H1 (cell line): ENCODE data around the gene HOTAIR. TPM values are rescaled to one million over a fixed set of nuclear protein-coding genes. Genes with fewer than 3 reads are reported as not detected.

Experiments used
- CTCF ChIA-PET: fragments of 300-600 bp; sonication (Branson Sonifier 250); formaldehyde crosslinking; loops from one replicate; lab custom pipeline; 2021; ENCODE audit not compliant: partially characterized antibody; lab: Charles Lee
- POLR2A ChIA-PET: fragments of 300-600 bp; sonication (Branson Sonifier 250); formaldehyde crosslinking; loops from one replicate; lab custom pipeline; 2021; ENCODE audit warnings: inconsistent platforms; ENCODE audit not compliant: partially characterized antibody; lab: Charles Lee
- DNase-seq, 2 experiments: peaks; one replicate each; pipeline versions ENCODE4 v3.0.0 to v3.0.0-alpha.2; 2010 to 2022; ENCODE audit warnings: low spot score in 2 of 2, low read depth in 1 of 2, mixed read lengths in 1 of 2
- FAIRE-seq: peaks from 2 replicates; lab custom pipeline; 2011; peaks lifted over from hg19 to GRCh38; lab: Jason Lieb, UNC
- H2AFZ ChIP-seq: 2 replicates; pipeline ENCODE4 v1.8.1; 2012; ENCODE audit warnings: low read length, inconsistent platforms
- H2AK5ac ChIP-seq: 2 replicates; pipeline ENCODE4 v1.6.1; 2013; ENCODE audit warnings: low read depth, low read length
- H2BK120ac ChIP-seq: replicated peaks from 2 replicates; pipeline ENCODE3; 2013; ENCODE audit warnings: low read depth, low read length, inconsistent platforms
- H2BK12ac ChIP-seq: 2 replicates; pipeline ENCODE4 v1.6.1; 2013; ENCODE audit warnings: low read depth, low read length
- H2BK15ac ChIP-seq: 2 replicates; pipeline ENCODE4 v1.6.1; 2013; ENCODE audit warnings: low read length
- H2BK20ac ChIP-seq: 2 replicates; pipeline ENCODE4 v1.6.1; 2013; ENCODE audit warnings: low read length
- H2BK5ac ChIP-seq: 2 replicates; pipeline ENCODE4 v1.6.1; 2013; ENCODE audit warnings: low read depth, low read length
- H3K14ac ChIP-seq: 2 replicates; pipeline ENCODE4 v1.6.1; 2013; ENCODE audit warnings: inconsistent platforms; ENCODE audit not compliant: insufficient read length
- H3K18ac ChIP-seq: 2 replicates; pipeline ENCODE4 v1.6.1; 2013; ENCODE audit warnings: low read length; ENCODE audit errors: extremely low read depth
- H3K23ac ChIP-seq: 2 replicates; pipeline ENCODE4 v1.6.1; 2013; ENCODE audit warnings: inconsistent platforms; ENCODE audit not compliant: insufficient read length
- H3K23me2 ChIP-seq: 2 replicates; pipeline ENCODE4 v1.6.1; 2013; ENCODE audit warnings: low read depth, low read length
- H3K27ac ChIP-seq: 2 replicates; pipeline ENCODE4 v1.6.1; 2011; ENCODE audit warnings: low read depth, low read length, inconsistent platforms
- H3K27me3 ChIP-seq, 4 experiments: replicated peaks in 1 of 4; 1 replicate in 1 of 4; 2 replicates in 3 of 4; pipeline versions ENCODE4 v1.6.1 to v1.8.1; 2011 to 2013; ENCODE audit warnings: low read length in 3 of 4, mild to moderate bottlenecking in 3 of 4, inconsistent platforms in 2 of 4, mixed read lengths in 2 of 4, moderate library complexity in 1 of 4; ENCODE audit not compliant: control insufficient read depth in 3 of 4, insufficient read depth in 3 of 4; ENCODE audit errors: extremely low read depth in 1 of 4
- H3K36me3 ChIP-seq, 4 experiments: 2 replicates each; pipeline versions ENCODE4 v1.6.1 to v1.8.1; 2011 to 2013; ENCODE audit warnings: mild to moderate bottlenecking in 4 of 4, low read length in 3 of 4, moderate library complexity in 2 of 4, control low read depth in 1 of 4, inconsistent platforms in 1 of 4; ENCODE audit not compliant: insufficient read depth in 4 of 4, control insufficient read depth in 2 of 4
- H3K4ac ChIP-seq: replicated peaks from 2 replicates; pipeline ENCODE3; 2013; ENCODE audit warnings: low read length, low read depth, mixed read lengths, inconsistent platforms; ENCODE audit not compliant: insufficient read length
- H3K4me1 ChIP-seq, 4 experiments: replicated peaks in 1 of 4; 1 replicate in 1 of 4; 2 replicates in 3 of 4; pipeline versions ENCODE4 v1.6.1 to v1.8.1; 2011 to 2013; ENCODE audit warnings: low read length in 3 of 4, inconsistent platforms in 2 of 4, mixed read lengths in 1 of 4; ENCODE audit not compliant: insufficient read depth in 4 of 4, control insufficient read depth in 3 of 4
- H3K4me2 ChIP-seq, 2 experiments: 2 replicates each; pipeline versions ENCODE4 v1.6.1 to v1.8.1; 2011 to 2013; ENCODE audit warnings: low read depth in 2 of 2, low read length in 2 of 2, control low read depth in 1 of 2, inconsistent platforms in 1 of 2, mild to moderate bottlenecking in 1 of 2; ENCODE audit not compliant: insufficient read depth in 1 of 2
- H3K4me3 ChIP-seq, 4 experiments: fragments of 200-600, 300-600 bp in 1 of 4; sonication (generic), shearing (Covaris generic), sonication (Bioruptor Twin) in 1 of 4; 2 replicates each; pipeline versions ENCODE4 v1.5.1 to v1.8.1; 2011 to 2016; ENCODE audit warnings: low read length in 4 of 4, low read depth in 3 of 4, control low read depth in 2 of 4, inconsistent platforms in 2 of 4, mild to moderate bottlenecking in 2 of 4, mixed read lengths in 1 of 4, moderate library complexity in 1 of 4; ENCODE audit not compliant: insufficient read depth in 2 of 4; ENCODE audit errors: extremely low read depth in 1 of 4
- H3K56ac ChIP-seq: replicated peaks from 2 replicates; pipeline ENCODE3; 2013; ENCODE audit warnings: low read depth, mild to moderate bottlenecking, mixed read lengths, low read length, inconsistent platforms; ENCODE audit not compliant: insufficient read length
- H3K79me1 ChIP-seq: 2 replicates; pipeline ENCODE4 v1.6.1; 2013; ENCODE audit warnings: low read depth, low read length, control low read depth
- H3K79me2 ChIP-seq, 2 experiments: 2 replicates each; pipeline versions ENCODE4 v1.6.1 to v1.8.1; 2012 to 2013; ENCODE audit warnings: low read length in 2 of 2, mild to moderate bottlenecking in 2 of 2, inconsistent platforms in 1 of 2; ENCODE audit not compliant: insufficient read depth in 2 of 2, control insufficient read depth in 1 of 2
- H3K9ac ChIP-seq, 4 experiments: replicated peaks in 1 of 4; 1 replicate in 1 of 4; 2 replicates in 3 of 4; pipeline versions ENCODE4 v1.6.1 to v1.8.1; 2011 to 2013; ENCODE audit warnings: low read depth in 3 of 4, low read length in 3 of 4, control low read depth in 2 of 4, mild to moderate bottlenecking in 2 of 4, moderate library complexity in 2 of 4, inconsistent platforms in 1 of 4; ENCODE audit errors: extremely low read depth in 1 of 4
- H3K9me3 ChIP-seq, 2 experiments: 2 replicates each; pipeline versions ENCODE4 v1.6.1 to v1.8.1; 2012 to 2013; ENCODE audit warnings: mild to moderate bottlenecking in 2 of 2, moderate library complexity in 2 of 2, control low read depth in 1 of 2, inconsistent platforms in 1 of 2, low read depth in 1 of 2, low read length in 1 of 2, mixed read lengths in 1 of 2; ENCODE audit not compliant: insufficient read depth in 2 of 2
- H4K20me1 ChIP-seq, 2 experiments: replicated peaks in 1 of 2; 2 replicates each; pipeline versions ENCODE3 to v1.8.1; 2011 to 2013; ENCODE audit warnings: inconsistent platforms in 2 of 2, low read length in 2 of 2, mild to moderate bottlenecking in 1 of 2; ENCODE audit not compliant: insufficient read depth in 2 of 2, control insufficient read depth in 1 of 2
- H4K5ac ChIP-seq: 2 replicates; pipeline ENCODE4 v1.6.1; 2013; ENCODE audit warnings: low read length, low read depth, mixed read lengths, inconsistent platforms; ENCODE audit not compliant: insufficient read length
- H4K8ac ChIP-seq: 2 replicates; pipeline ENCODE4 v1.8.0; 2013; ENCODE audit warnings: mild to moderate bottlenecking, moderate library complexity, low read length, inconsistent platforms; ENCODE audit not compliant: insufficient read depth; ENCODE audit errors: extremely low read depth
- H4K91ac ChIP-seq: replicated peaks from 2 replicates; pipeline ENCODE3; 2013; ENCODE audit warnings: low read length, mixed read lengths, inconsistent platforms; ENCODE audit not compliant: insufficient read length
- BACH1 ChIP-seq: IDR thresholded peaks from 2 replicates; pipeline ENCODE4 v1.6.1; 2012; ENCODE audit warnings: low read length, improper control_type of control experiment
- CBX8 ChIP-seq: fragments of 300-800, 300-1000 bp; sonication (generic); IDR thresholded peaks from 2 replicates; pipeline ENCODE4 v1.7.1; 2016; ENCODE audit warnings: low read depth, low read length, borderline replicate concordance
- CTBP2 ChIP-seq: IDR thresholded peaks from 2 replicates; pipeline ENCODE4 v1.7.0; 2011; ENCODE audit warnings: borderline replicate concordance, mild to moderate bottlenecking, moderate library complexity, mixed read lengths, low read length; ENCODE audit not compliant: insufficient read depth, insufficient read length
- EZH2 ChIP-seq: fragments of 200-600 bp; sonication (generic); IDR thresholded peaks from 2 replicates; pipeline ENCODE4 v1.7.1; 2012; ENCODE audit warnings: low read depth, mild to moderate bottlenecking, moderate library complexity, low read length, inconsistent platforms; ENCODE audit not compliant: severe bottlenecking
- SUZ12 ChIP-seq: fragments of 200-600 bp; sonication (generic); IDR thresholded peaks from 2 replicates; pipeline ENCODE4 v1.6.1; 2012; ENCODE audit warnings: mild to moderate bottlenecking, inconsistent platforms, low read length, moderate library complexity, mixed read lengths
- WGBS, 2 experiments: shearing (Covaris generic) in 1 of 2; methylation state at CpG; one replicate each; pipeline versions ENCODE4 v1.1.6 to v1.1.7; 2013 to 2015; ENCODE audit warnings: low lambda C conversion rate in 2 of 2, mixed read lengths in 2 of 2, inconsistent platforms in 1 of 2, low coverage in 1 of 2, missing lambda C conversion rate in 1 of 2; ENCODE audit not compliant: insufficient replicate concordance in 2 of 2, insufficient coverage in 1 of 2, insufficient read length in 1 of 2; ENCODE audit errors: extremely low coverage in 1 of 2, missing lambda C conversion rate in 1 of 2; 5-methylcytosine and 5-hydroxymethylcytosine counted together
- polyA plus RNA-seq, 7 experiments: library from polyadenylated mRNA; depleted of rRNA in 3 of 7; stranded (reverse) in 5 of 7; unstranded in 2 of 7; fragments of >200 nt in 5 of 7; fragments of 200-250 nt in 2 of 7; gene quantifications; 1 replicate in 5 of 7; 2 replicates in 1 of 7; 4 replicates in 1 of 7; pipeline versions ENCODE4 v1.2.1 to v1.2.3, GENCODE V29; 2011 to 2013; ENCODE audit warnings: missing spikeins in 2 of 7, mixed read lengths in 2 of 7
- total RNA-seq: library from RNA; stranded (reverse); fragmentation: NEBNext Ultra II Directional; extraction: Animal tissue kit (Norgen Biotek cat#: 25700); gene quantifications from 2 replicates; pipeline ENCODE4 v1.2.1, GENCODE V29; 2021

Gene HOTAIR
- total and polyA plus RNA-seq, 2 of the 8 experiments (the other 6 are each of a cell fraction or from before 2014, with no cell fraction given), result not detected

- Histone ChIP-seq H4K8ac (no peak overlapping the region), H2BK15ac (no peak overlapping the region; the same call in 1 of the 2 replicates), H3K4me1 (peaks cover 0 to 13% (median 4%) of the 10 kb centered on the region in 4 experiments; a peak in 5 of 7 replicates), H3K79me2 (no peaks in the 10 kb centered on the region), H3K36me3 (peaks cover 0 to 15% (median 0%) of the 10 kb centered on the region in 4 experiments; a peak in 1 of 8 replicates), H3K27ac (no peak overlapping the region), H2AFZ (no peak overlapping the region), H3K4me3 (no peak overlapping the region), H2BK20ac (no peak overlapping the region), H4K91ac (no peak overlapping the region), H3K56ac (no peak overlapping the region), H3K27me3 (peaks cover 98 to 100% (median 100%) of the 10 kb centered on the region in 4 experiments), H3K79me1 (no peaks in the 10 kb centered on the region), H3K4ac (no peak overlapping the region), H3K14ac (no peak overlapping the region), H3K23me2 (no peaks in the 10 kb centered on the region; the same call in 1 of the 2 replicates), H4K20me1 (peaks cover 19 to 41% of the 10 kb centered on the region in 2 experiments), H2BK12ac (peak overlapping the region; percentile 84; the same call in 1 of the 2 replicates), H3K4me2 (no peak overlapping the region), H3K18ac (no peak overlapping the region), H2BK5ac (no peak overlapping the region), H2BK120ac (no peak overlapping the region), H4K5ac (no peak overlapping the region), H3K9ac (no peak overlapping the region), H2AK5ac (no peak overlapping the region), H3K9me3 (peaks cover 0 to 9% of the 10 kb centered on the region in 2 experiments; a peak in 1 of 4 replicates), H3K23ac (no peak overlapping the region)
- no peak for DNase-seq
- POLR2A ChIA-PET, result interaction anchor here (0.6 to 1.4 kb wide), 7 partner anchors 10 to 312 kb away, joined by 3 to 8 read pairs (median 4); partner anchors contain the start of genes HOXC8 and HOXC9
- TF ChIP-seq EZH2 (peak; percentile 94), BACH1 (no peak), SUZ12 (peak; percentile 92), CBX8 (0 out of 2 replicates have a peak, but pooled peaks have one; percentile 49), CTBP2 (peak; percentile 4)
- FAIRE-seq, result no peak
- CTCF ChIA-PET, result interaction anchor here (0.5 to 4.3 kb wide), 25 partner anchors 9 to 826 kb away, joined by 3 to 30 read pairs (median 5); partner anchors contain the start of genes HOXC11, HOXC5 and HOXC9
- WGBS, 2 experiments, result 21% methylated on average over 23 of the region's 27 CpGs; no CpG with 5 or more reads in 1 of the 2 experiments
Observed at GRCh38 chr12:53990311-53991076, 15.7 kb upstream of the HOTAIR start.
